Measurements from ENCODE around the gene JADE2. TPM values are rescaled to one million over a fixed set of nuclear protein-coding genes. Genes with fewer than 3 reads are reported as not detected.

The JADE2 gene
- total RNA-seq, 2 experiments from 2014 or later, result 32.3 to 67.0 TPM

DNA sequence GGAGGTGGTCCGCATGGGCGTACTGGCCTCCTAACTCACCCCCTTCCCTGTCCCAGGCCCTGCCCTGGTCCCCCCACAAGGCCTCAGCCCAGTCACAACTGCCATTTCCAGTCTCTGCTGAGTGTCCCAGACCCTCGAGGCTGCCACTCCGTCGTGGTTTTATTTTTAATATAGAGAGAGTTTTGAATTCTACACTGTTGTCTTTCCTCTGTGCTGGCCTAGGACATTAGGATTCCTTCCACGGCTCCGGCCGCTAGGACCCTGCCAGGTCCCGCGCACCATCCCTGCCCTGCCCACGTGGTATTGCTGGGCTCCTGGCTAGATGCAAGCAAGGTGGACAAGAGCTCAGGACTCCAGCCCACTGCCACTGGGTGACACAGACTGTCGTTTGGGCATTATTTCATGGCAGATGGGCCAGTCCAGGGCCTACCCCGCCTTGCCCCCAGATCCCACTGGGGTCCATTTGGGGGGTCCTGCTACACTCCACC lies 53.9 kb downstream of the JADE2 start:
- no peak overlapping the region for H3K4me2 ChIP-seq (ENCODE audit: low read length)
- TF ChIP-seq CTCF (conservative IDR thresholded peaks at IDR 0.05; ENCODE audit: low read length), result no peak
- TF ChIP-seq EZH2phosphoT487 (IDR thresholded peaks at IDR 0.05; ENCODE audit: borderline replicate concordance, low read depth, low read length), result no peak
- no TSS peak for BruUV-seq (replicated peaks)
- intact Hi-C loops (cut with micrococcal nuclease; ENCODE audit: unreplicated experiment), result no loop called here
- H2AFZ ChIP-seq (ENCODE audit: low read length), result no peak overlapping the region
- H3K27ac ChIP-seq (ENCODE audit: low read depth, low read length, poor library complexity, severe bottlenecking), result no peak overlapping the region
- DNase-seq (ENCODE audit: low spot score), result no peak
- no peaks in the 10 kb centered on the region for H3K9me3 ChIP-seq (ENCODE audit: low read length)
- H3K4me3 ChIP-seq (ENCODE audit: low read depth, low read length, poor library complexity, severe bottlenecking), result no peak overlapping the region
- ChIA-PET CTCF (ENCODE audit: unreplicated experiment) (no interaction called here), POLR2A (interaction anchor here (0.7 kb wide), 1 partner anchor 52 kb away, joined by 3 read pairs; no protein-coding TSS in a partner anchor)
- no peaks in the 10 kb centered on the region for H3K4me1 ChIP-seq (ENCODE audit: insufficient read depth, low read length, poor library complexity, severe bottlenecking)
- H3K36me3 ChIP-seq (ENCODE audit: insufficient read depth, low read length), result peaks cover 69% of the 10 kb centered on the region
- no peaks in the 10 kb centered on the region for H3K9me2 ChIP-seq (ENCODE audit: insufficient read depth, low read length)
- H3K79me2 ChIP-seq (ENCODE audit: insufficient read depth, low read depth, low read length), result no peaks in the 10 kb centered on the region
- no peaks in the 10 kb centered on the region for H4K20me1 ChIP-seq (ENCODE audit: insufficient read depth, low read length)

DNA sequence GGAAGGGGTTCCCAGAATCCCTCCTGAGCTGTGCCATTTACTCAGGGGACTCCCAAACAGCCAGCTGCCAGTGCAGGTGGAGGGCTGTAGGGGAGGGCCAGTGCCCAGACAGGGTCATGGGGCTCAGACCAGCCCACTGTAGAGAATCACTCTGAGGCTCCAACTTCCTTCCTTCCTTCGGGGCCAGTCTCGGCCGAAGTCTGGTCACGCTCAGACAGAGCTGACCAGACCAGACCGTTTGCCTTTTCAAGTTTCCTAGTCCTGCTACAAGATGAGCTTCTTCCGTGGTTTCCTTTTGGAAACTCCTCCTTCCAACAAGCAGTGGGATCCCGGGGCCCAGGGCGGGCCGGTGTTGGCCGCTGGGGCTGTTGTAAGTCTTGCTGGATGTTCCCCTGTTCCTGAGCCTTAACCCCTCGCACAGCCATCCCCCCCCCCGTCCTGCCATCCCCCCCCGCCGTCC lies 54.6 kb downstream of the JADE2 start:
- H3K27ac ChIP-seq (ENCODE audit: low read depth, low read length, poor library complexity, severe bottlenecking), result no peak overlapping the region
- no peaks in the 10 kb centered on the region for H3K4me1 ChIP-seq (ENCODE audit: insufficient read depth, low read length, poor library complexity, severe bottlenecking)
- no peak for TF ChIP-seq CTCF (conservative IDR thresholded peaks at IDR 0.05; ENCODE audit: low read length)
- no peak for TF ChIP-seq EZH2phosphoT487 (IDR thresholded peaks at IDR 0.05; ENCODE audit: borderline replicate concordance, low read depth, low read length)
- H4K20me1 ChIP-seq (ENCODE audit: insufficient read depth, low read length), result no peaks in the 10 kb centered on the region
- no peaks in the 10 kb centered on the region for H3K9me2 ChIP-seq (ENCODE audit: insufficient read depth, low read length)
- no peak for DNase-seq (ENCODE audit: low spot score)
- no peaks in the 10 kb centered on the region for H3K79me2 ChIP-seq (ENCODE audit: insufficient read depth, low read depth, low read length)
- CTCF ChIA-PET (ENCODE audit: unreplicated experiment), result no interaction called here
- peaks cover 62% of the 10 kb centered on the region for H3K36me3 ChIP-seq (ENCODE audit: insufficient read depth, low read length)
- no peak overlapping the region for H3K4me2 ChIP-seq (ENCODE audit: low read length)
- no peak overlapping the region for H3K4me3 ChIP-seq (ENCODE audit: low read depth, low read length, poor library complexity, severe bottlenecking)
- POLR2A ChIA-PET, result interaction anchor here (0.6 to 0.7 kb wide), 2 partner anchors 53 to 158 kb away, joined by 3 read pairs; no protein-coding TSS in a partner anchor
- intact Hi-C loops (cut with micrococcal nuclease; ENCODE audit: unreplicated experiment), result no loop called here
- no peak overlapping the region for H2AFZ ChIP-seq (ENCODE audit: low read length)
- no TSS peak for BruUV-seq (replicated peaks)
- H3K9me3 ChIP-seq (ENCODE audit: low read length), result no peaks in the 10 kb centered on the region

- H3K9me2 ChIP-seq (ENCODE audit: insufficient read depth, low read length), result no peaks in the 10 kb centered on the region
- no peak overlapping the region for H3K4me3 ChIP-seq (ENCODE audit: low read depth, low read length, poor library complexity, severe bottlenecking)
- H3K4me1 ChIP-seq (ENCODE audit: insufficient read depth, low read length, poor library complexity, severe bottlenecking), result no peaks in the 10 kb centered on the region
- no peak overlapping the region for H2AFZ ChIP-seq (ENCODE audit: low read length)
- H3K4me2 ChIP-seq (ENCODE audit: low read length), result no peak overlapping the region
- no peaks in the 10 kb centered on the region for H3K9me3 ChIP-seq (ENCODE audit: low read length)
- POLR2A ChIA-PET, result no interaction called here
- TF ChIP-seq CTCF (conservative IDR thresholded peaks at IDR 0.05; ENCODE audit: low read length) (no peak), EZH2phosphoT487 (IDR thresholded peaks at IDR 0.05; ENCODE audit: borderline replicate concordance, low read depth, low read length) (no peak)
- H3K27ac ChIP-seq (ENCODE audit: low read depth, low read length, poor library complexity, severe bottlenecking), result no peak overlapping the region
- H3K36me3 ChIP-seq (ENCODE audit: insufficient read depth, low read length), result peaks cover 48% of the 10 kb centered on the region
- CTCF ChIA-PET (ENCODE audit: unreplicated experiment), result no interaction called here
- H3K79me2 ChIP-seq (ENCODE audit: insufficient read depth, low read depth, low read length), result no peaks in the 10 kb centered on the region
- BruUV-seq (replicated peaks), result no TSS peak
- H4K20me1 ChIP-seq (ENCODE audit: insufficient read depth, low read length), result no peaks in the 10 kb centered on the region
- intact Hi-C loops (cut with micrococcal nuclease; ENCODE audit: unreplicated experiment), result no loop called here
- DNase-seq (ENCODE audit: low spot score), result no peak
Measured at GRCh38 chr5:134581241-134581981, 55.9 kb downstream of the JADE2 start.

Data from OCI-LY7 (cell line).